ENCODE measurements around the gene GORASP2. TPM values are rescaled to one million over a fixed set of nuclear protein-coding genes. Genes with fewer than 3 reads are reported as not detected.
"Not testable (repeated sequence)": the region's sequence is repeated elsewhere in the genome, so short reads cannot be mapped to it uniquely, and the experiment has no call there.

The GORASP2 gene
- total RNA-seq, 1 experiment from 2014 or later, result 67.8 TPM

DNA sequence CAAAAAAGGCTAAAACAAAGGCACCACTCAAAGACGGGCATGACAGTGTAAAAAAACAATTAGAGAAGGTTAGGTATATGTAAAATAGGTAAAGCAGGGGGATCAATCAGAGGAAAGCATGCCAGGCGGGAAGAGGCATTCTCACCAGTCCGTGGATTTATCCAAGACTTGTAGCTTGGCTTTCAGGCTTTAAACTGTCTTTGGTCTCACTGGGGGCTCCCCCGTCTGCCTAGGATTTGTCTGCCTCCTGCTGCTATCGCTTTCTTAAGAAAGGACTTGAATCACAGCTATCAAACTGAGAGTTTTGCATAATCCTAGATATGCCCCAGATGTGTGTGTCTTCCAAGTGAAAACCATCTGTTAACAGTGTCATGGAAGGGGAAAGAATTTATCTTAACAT is 11.1 kb upstream of the GORASP2 start:
- in situ Hi-C loops (cut with HindIII; ENCODE audit: low pct_unique_long_range_greater_than_20kb, low sequenced_read_pairs), result no loop called here
- no peak for DNase-seq (ENCODE audit: low read depth)

DNA sequence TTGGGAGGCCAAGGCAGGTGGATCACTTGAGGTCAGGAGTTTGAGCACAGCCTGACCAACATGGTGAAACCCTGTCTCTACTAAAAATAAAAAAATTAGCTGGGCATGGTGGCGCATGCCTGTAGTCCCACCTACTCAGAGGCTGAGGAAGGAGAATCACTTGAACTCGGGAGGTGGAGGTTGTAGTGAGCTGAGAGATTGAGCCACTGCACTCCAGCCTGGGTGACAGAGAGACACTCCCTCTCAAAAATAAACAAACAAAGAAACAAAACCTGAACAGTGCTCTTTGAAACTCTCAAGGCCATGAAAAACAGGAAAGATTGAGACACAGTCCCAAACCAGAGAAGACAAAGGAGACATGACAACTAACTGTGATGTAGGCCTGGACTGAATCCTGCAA is 7.2 kb upstream of the GORASP2 start:
- in situ Hi-C loops (cut with HindIII; ENCODE audit: low pct_unique_long_range_greater_than_20kb, low sequenced_read_pairs); DNase-seq (ENCODE audit: low read depth): not testable (repeated sequence)

DNA sequence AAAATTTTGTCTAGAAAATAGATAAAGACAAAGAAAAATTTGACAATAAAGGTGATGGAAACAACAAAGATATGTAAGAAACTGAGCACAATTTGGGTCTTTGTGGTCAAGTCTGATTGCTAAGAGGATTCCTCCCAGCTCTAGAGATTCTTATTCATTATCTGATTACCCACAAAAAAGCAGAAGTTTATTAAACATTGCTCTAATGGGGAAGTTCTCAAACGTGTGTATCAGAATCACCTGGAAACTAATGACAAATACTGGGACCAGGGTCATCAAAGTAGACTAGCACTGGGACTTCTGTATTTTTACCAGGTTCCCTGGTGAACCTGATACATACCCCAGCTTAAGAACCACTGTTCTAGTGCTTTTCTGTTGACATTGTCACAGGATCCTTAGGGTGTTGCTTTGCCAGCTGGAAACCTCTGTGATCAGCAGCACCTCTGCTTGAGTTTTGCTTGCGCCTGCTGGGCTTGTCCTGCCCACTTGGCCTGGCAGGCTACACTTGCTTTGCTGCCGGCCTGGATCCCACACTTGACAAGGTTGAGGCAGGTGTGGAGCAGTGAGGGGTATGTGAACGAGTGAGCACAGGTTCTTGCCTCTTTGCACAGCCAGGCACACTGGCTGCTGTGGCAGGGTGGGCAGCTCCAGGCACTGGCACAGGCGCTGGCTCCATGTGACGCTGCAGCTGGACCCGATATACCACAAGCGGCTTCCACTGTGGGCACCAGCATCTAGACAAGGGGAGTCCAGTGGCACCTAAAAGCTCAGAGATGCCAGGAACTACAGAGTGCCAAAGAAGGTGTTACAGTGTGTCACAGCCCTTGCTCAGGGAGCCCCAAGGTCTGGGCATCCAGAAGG is 6.2 kb upstream of the GORASP2 start:
- no peak for DNase-seq (ENCODE audit: low read depth)
- in situ Hi-C loops (cut with HindIII; ENCODE audit: low pct_unique_long_range_greater_than_20kb, low sequenced_read_pairs), result no loop called here

DNA sequence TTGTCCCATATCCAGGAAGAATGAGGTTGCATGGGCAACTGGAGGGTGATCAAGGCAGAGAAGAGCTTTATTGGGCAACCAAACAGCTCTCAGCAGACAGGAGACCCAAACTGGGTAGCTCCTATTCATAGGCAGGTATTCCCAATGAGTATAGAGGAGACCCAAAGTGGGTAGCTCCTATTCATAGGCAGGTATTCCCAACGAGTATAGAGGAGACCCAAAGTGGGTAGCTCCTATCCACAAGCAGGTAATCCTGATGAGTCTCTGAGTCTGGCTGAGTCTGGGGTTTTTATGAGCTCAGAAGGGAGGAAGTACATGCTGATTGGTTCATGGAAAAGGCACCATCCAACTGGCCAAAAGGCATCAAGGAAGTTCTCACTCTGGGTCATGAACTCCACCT is 5.3 kb upstream of the GORASP2 start:
- in situ Hi-C loops (cut with HindIII; ENCODE audit: low pct_unique_long_range_greater_than_20kb, low sequenced_read_pairs), result no loop called here
- DNase-seq (ENCODE audit: low read depth), result no peak

DNA sequence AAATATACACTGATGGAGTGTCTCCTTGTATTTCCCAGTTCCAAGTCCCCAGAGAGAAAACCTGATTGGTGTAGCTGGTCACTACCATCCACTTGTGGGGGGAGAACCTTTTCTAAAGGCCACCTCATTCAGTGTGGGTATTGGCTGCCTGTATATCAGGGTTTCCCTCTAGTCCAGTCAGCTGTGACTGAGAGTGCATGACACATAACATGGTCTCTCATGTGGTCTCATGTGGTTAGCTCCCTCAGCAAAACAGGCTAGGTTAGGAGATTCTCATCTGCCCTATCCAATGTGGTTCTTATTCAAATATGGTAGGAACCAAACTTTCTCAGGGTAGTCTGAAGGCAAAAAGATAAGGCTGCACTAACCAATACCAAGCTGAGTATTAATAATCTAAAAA is 4.1 kb upstream of the GORASP2 start:
- no peak for DNase-seq (ENCODE audit: low read depth)
- in situ Hi-C loops (cut with HindIII; ENCODE audit: low pct_unique_long_range_greater_than_20kb, low sequenced_read_pairs), result no loop called here

DNA sequence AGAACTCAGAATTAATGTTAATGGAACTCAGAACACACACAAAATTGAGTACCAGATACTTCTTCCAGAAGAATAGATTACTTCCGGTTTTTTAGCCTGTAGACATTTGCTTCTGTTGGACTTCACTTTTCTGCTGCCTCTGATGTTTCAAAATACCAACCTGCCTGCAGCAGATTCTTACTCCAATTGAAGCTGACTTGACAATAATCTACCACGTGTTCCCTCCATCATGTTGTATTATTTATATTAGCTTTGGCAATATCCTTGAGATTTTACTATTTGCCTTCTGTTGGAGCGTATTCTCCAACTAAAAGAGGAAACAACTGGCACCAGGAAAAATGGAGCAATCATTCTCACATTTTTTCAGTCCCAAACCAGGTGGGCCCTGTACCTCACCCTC is 3.1 kb upstream of the GORASP2 start:
- in situ Hi-C loops (cut with HindIII; ENCODE audit: low pct_unique_long_range_greater_than_20kb, low sequenced_read_pairs), result no loop called here
- DNase-seq (ENCODE audit: low read depth), result no peak

DNA sequence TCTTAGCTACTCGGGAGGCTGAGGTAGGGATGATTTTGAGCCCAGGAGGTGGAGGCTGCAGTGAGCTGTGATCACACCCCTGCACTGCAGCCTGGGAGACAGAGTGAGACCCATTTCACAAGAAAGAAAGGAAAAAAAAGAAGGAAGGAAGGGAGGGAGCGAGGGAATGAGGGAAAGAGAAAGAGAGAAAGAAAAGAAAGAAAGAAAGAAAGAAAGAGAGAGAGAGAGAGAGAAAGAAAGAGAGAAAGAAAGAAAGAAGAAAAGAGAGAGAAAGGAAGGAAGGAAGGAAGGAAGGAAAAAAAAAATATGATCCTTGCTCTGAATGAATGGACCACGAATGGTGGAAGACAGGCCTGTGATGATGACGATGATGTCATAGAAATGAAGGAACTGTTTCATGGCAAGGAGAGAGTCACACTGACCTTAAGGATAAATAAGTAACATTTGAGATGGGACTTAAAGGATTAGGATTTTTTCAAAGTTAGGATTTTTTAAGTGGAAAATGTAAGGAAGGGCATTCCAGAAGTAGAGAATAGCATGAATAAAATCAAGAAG is 2.2 kb upstream of the GORASP2 start:
- DNase-seq (ENCODE audit: low read depth), result no peak
- in situ Hi-C loops (cut with HindIII; ENCODE audit: low pct_unique_long_range_greater_than_20kb, low sequenced_read_pairs), result no loop called here

DNA sequence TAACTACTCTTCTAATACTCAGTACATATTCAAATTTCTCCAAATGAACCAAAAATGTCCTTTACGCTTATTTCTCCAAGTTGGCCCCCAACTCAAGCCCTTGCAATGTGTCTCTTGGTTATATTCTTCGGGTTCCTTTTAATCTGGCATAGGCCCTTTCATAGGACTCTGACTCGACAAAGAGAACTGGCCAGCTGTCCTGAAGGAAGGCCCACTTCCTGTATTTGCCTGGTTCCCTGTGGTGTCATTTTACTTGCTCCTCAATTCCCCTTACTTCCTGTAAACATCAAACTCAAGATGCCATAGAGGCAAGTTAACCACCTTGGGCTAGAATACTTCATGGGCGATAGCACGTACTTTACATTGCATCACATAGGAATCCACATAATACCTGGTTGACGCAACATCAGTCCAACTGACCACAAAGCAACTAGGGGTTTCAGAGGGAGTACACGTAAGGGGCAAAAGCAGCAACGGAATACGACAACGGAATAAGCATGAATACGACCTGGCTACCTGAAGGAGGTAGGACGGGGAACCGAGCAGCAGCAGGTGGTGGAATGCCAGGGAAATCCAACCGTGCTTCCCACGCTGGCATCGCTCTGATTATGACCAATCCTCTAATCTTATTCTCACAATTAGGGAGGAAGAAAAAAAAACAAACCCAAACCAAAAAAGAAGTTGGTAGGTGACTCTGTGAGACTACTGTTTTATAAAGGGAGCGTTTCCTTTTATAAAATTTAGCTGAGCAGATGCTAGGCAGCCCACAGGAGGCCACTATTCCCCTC is 823 bp upstream of the GORASP2 start:
- in situ Hi-C loops (cut with HindIII; ENCODE audit: low pct_unique_long_range_greater_than_20kb, low sequenced_read_pairs), result no loop called here
- DNase-seq (ENCODE audit: low read depth), result no peak

DNA sequence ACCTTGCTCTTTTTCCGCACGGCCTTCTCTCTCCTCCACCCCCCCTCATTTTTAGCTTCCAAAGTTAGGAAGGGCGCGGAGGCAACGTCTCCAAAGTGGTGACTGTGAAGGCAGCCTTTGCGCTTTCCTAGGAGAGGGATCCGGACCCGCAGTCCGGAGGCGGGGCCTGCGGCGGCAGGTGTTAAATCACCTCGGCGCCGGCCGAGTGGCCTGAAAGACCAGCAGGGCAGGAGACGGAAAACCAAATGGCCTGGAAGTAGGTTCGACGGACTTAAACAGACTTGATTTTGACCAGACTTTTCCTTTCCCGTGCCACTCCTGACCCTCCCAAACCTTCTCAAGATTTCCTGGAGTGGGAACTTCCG is 615 bp downstream of the GORASP2 start:
- peak; percentile 67 for DNase-seq (ENCODE audit: low read depth)
- in situ Hi-C loops (cut with HindIII; ENCODE audit: low pct_unique_long_range_greater_than_20kb, low sequenced_read_pairs), result no loop called here

DNA sequence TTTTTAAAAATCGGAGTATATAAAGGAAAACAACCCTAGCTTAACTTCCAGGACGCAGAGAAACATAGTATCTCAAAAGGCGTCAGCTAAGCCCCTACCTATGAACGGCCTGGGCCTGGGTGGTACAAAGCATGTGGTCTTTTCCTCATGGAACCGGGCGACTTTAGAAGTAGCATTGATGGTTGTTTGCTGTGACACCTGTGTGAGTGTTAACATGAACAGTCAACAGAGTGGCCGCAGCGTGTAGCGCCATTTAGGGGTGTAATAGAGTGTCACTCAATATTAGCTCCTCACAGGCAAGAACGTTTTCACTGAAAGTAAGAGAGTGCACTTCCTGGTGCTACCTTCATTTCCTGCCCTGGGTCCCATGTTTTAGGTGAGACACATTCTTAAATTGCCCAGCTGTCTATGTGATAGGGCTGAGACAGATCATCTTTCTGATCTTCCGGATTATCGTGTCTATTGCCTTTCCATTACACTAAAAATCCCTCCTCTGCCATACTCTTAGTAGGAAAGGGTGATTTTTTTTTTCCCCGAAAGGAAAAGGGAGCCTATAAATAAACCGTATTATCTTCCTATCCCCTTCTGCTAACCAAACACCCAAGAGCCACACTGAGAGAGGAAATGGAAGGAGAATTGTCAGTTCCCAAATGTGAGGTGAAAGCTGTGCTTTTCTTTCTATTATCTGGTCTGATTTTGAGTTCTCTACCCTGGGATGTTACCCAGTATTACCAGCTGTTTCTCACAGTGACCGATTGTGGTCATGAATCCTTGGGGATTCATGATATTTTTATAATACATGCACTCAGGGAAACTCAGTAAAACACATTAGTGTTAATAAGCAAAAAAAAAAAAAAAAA is 1.3 kb downstream of the GORASP2 start:
- in situ Hi-C loops (cut with HindIII; ENCODE audit: low pct_unique_long_range_greater_than_20kb, low sequenced_read_pairs), result no loop called here
- peak; percentile 47 for DNase-seq (ENCODE audit: low read depth)

DNA sequence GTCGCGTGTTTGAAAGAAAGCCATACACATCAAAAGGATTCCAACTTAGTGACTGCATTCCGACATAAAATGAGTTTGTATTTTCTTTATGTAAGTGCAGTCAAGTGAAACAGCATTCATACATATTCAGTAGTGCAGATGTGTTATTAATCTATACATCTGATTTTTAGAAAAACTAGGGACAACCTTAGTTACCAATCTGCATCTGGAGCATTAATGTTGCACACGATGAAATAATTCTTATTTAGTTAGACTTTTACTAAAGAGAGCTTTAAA is 1.9 kb downstream of the GORASP2 start:
- DNase-seq (ENCODE audit: low read depth), result no peak
- in situ Hi-C loops (cut with HindIII; ENCODE audit: low pct_unique_long_range_greater_than_20kb, low sequenced_read_pairs), result no loop called here

DNA sequence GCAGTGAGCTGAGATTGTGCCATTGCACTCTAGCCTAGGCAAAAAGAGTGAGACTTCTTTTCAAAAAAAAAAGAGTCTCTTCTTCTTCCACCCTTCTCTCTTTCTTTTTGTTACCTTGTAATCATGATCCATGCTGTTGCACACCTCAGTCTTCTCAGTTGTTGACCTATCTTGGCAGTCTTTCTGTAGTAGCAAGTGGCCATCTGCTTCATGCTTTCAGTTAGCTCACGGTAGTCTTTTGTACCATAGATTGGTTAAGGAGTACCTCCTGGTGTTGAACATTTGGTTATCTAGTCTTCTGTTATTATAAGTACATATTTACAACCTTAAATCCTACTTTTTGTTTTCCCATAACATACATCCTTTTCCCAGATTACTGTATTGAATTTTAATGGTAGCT is 3.1 kb downstream of the GORASP2 start:
- in situ Hi-C loops (cut with HindIII; ENCODE audit: low pct_unique_long_range_greater_than_20kb, low sequenced_read_pairs), result no loop called here
- no peak for DNase-seq (ENCODE audit: low read depth)

DNA sequence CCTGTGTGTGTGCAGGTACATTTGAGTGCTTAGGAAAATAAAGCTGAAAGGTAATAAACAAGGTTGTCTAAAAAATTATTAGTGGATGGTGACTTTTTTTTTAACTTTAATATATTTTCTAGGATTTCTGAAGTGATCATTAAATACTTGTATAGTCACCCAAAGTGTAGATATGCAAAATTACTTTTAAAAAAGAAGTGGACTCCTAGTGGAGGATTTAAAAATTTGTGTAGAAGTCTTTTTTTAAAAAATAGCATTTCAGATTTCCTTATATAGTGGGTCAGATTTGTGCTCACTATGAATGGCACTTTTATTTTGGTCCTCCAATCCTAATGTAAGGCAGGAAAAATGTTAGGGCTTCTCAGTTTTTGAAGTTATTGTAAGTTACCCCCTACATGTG is 3.9 kb downstream of the GORASP2 start:
- in situ Hi-C loops (cut with HindIII; ENCODE audit: low pct_unique_long_range_greater_than_20kb, low sequenced_read_pairs), result no loop called here
- DNase-seq (ENCODE audit: low read depth), result no peak

DNA sequence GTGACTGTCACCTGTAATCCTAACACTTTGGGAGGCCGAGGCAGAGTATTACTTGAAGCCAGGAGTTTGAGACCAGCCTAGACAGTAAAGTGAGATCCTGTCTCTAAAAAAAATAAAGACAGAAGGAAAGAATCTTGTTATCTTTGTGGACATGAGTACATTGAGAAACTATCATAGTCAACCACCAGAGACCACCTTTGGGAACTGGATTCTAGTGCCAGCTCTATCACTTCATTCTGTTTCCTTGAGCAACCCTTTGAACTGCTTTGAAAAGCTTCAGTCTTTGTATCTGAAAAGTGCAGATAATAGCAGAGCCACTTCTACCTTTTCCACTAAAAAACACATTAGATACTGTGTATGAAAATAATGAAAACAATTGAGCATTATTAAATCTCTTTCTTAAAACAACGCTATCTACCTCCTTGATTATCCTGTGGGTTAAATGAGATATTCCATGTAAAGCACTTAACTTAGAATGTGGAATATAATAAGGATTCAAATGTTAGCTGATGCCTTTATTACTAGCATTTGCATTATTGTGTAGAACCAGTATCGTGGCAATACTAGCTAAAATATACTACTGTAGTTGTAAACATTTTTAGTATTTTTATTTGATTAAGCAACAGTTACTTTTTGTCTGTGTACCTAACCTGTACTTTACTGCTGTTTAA is 8.8 kb downstream of the GORASP2 start:
- no peak for DNase-seq (ENCODE audit: low read depth)
- in situ Hi-C loops (cut with HindIII; ENCODE audit: low pct_unique_long_range_greater_than_20kb, low sequenced_read_pairs), result no loop called here

DNA sequence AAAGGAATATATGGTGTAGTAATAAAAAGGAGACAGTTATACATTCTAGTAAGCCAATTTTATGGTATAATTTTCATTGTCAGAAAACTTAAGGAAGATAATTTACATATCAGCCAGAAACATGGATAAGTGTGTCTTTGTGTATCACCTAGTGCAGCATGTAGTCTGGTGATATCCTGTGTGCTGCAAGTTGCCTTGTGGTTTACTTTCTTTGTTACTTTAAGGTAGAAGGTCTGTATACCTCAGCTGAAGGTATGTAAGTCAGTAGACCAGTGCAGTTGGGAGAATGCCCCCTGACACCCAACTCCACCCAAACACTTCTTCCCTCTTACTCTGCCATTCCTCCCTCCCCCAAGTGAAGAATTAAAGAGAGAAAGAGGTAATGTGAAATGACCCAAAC is 11.0 kb downstream of the GORASP2 start:
- DNase-seq (ENCODE audit: low read depth), result no peak
- in situ Hi-C loops (cut with HindIII; ENCODE audit: low pct_unique_long_range_greater_than_20kb, low sequenced_read_pairs), result no loop called here

DNA sequence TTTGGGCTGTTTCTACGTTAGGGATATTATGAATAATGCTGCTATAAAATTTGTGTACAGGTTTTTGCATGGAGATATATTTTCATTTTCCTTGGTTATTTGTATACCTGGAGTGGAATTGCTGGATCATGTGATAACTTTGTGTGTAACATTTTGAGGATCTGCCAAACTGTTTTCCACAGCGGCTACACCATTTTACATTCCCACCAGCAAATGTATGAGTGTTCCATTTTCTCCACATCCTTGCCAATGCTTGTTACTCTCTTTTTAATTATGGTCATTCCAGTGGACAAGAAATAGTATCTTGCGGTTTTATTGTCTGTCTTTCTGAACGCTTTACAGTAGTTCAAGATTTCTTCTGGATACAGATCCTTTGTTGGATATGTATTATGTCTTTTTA is 13.6 kb downstream of the GORASP2 start:
- DNase-seq (ENCODE audit: low read depth), result no peak
- in situ Hi-C loops (cut with HindIII; ENCODE audit: low pct_unique_long_range_greater_than_20kb, low sequenced_read_pairs), result no loop called here

DNA sequence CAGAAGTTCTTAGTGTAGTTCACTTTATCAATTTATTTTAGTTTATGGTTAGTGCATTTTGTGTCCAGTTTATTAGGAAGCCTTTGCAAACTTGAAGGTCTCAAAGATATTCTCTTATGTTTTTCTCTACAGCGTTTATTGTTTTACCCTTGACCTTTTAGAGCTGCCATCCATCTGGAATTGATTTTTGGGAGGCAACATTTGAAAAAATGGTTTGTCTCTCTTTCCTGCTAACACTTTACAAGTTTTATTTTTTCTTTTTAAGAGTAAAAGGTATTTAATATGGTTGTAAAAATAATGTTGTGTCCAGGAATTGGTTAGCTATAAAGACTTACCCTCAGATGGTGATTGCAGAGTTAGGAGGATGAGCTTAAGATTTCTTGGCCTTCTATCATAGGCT is 14.0 kb downstream of the GORASP2 start:
- in situ Hi-C loops (cut with HindIII; ENCODE audit: low pct_unique_long_range_greater_than_20kb, low sequenced_read_pairs), result no loop called here
- DNase-seq (ENCODE audit: low read depth), result no peak

DNA sequence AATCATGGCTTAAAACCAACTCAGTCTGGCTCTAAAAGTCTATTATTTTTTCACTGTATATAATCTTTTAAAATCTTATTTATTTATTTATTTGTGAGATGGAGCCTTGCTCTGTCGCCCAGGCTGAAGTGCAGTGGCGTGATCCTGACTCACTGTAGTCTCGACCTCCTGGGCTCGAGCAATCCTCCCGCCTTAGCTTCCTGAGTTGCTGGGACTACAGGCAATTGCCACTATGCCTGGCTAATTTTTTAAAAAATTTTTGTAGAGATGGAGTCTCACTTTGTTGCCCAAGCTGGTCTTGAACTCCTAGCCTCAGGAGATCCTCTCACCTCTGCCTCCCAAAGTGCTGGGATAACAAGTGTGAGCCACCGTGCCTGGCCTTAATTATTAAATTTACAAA is 14.5 kb downstream of the GORASP2 start:
- in situ Hi-C loops (cut with HindIII; ENCODE audit: low pct_unique_long_range_greater_than_20kb, low sequenced_read_pairs), result no loop called here
- DNase-seq (ENCODE audit: low read depth), result no peak

All from Caki2 (cell line).